WTC11 (cell line): ENCODE data around the gene WDR59.

Experiments used
- CREB1 ChIP-seq: sonication (generic); formaldehyde crosslinking; IDR thresholded peaks from 2 replicates; pipeline ENCODE4 v1.8.0; 2023; ENCODE audit warnings: mild to moderate bottlenecking, missing genetic modification reagents
- CTCF ChIP-seq: fragments of 200-600 bp; IDR thresholded peaks from 2 replicates; pipeline ENCODE4 v1.8.0; 2022; ENCODE audit warnings: antibody characterized with exemption
- GABPB1 ChIP-seq: sonication (generic); formaldehyde crosslinking; IDR thresholded peaks from 2 replicates; pipeline ENCODE4 v1.8.1; 2023; ENCODE audit warnings: mild to moderate bottlenecking, missing genetic modification reagents
- IRF1 ChIP-seq: sonication (generic); formaldehyde crosslinking; IDR thresholded peaks from 2 replicates; pipeline ENCODE4 v1.8.0; 2023; ENCODE audit warnings: missing genetic modification reagents
- MXD4 ChIP-seq: fragments of 250-450 bp; sonication (Bioruptor Pico); IDR thresholded peaks from 2 replicates; pipeline ENCODE4 v1.8.0; 2021; ENCODE audit warnings: mild to moderate bottlenecking, moderate library complexity, borderline replicate concordance
- TF ChIP-seq, protein P1 (sequence below): sonication (generic); formaldehyde crosslinking; IDR thresholded peaks from 2 replicates; pipeline ENCODE4 v1.8.1; 2023; ENCODE audit warnings: mild to moderate bottlenecking, missing genetic modification reagents, moderate library complexity

DNA sequence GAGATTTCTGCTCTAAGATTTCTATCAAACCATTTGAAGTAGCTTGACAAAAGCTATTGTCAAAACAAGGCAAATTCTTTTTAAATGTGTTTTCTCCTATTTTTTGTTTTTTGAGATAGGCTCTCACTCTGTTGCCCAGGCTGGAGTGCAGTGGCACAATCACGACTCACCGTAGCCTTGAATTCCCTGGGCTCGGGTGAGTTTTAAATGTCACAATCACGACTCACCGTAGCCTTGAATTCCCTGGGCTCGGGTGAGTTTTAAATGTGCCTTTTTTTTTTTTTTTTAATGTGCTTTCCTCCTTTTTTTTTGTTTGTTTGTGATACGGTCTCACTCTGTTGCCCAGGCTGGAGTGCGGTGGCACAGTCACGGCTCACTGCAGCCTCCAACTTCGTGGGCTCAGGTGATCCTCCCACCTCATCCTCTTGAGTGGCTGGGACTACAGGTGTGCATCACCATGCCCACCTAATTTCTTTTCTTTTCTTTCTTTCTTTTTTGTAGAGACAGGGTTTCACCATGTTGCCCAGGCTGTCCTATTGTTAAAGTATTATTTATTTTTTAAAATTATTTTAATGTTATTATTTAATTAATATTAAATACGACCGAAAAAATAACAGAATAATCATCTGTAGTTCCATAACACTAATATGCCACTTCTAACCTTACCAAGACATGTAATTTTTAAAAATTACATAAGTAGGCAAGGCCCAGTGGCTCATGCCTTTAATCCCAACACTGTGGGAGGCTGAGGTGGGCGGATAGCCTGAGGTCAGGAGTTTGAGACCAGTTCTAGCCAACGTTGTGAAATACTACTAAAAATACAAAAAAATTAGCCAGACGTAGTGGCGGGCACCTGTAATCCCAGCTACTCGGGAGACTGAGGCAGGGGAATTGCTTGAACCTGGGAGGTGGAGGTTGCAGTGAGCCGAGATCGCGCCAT, 140.6 kb downstream of the WDR59 start:
- TF ChIP-seq GABPB1 (CRISPR knock-in tag) (no peak), CTCF (no peak), IRF1 (no peak), CREB1 (CRISPR knock-in tag) (no peak), MXD4 (CRISPR knock-in tag) (no peak)
- TF ChIP-seq, protein P1, sequence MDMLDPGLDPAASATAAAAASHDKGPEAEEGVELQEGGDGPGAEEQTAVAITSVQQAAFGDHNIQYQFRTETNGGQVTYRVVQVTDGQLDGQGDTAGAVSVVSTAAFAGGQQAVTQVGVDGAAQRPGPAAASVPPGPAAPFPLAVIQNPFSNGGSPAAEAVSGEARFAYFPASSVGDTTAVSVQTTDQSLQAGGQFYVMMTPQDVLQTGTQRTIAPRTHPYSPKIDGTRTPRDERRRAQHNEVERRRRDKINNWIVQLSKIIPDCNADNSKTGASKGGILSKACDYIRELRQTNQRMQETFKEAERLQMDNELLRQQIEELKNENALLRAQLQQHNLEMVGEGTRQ (CRISPR knock-in tag): no peak
